Gastrocnemius medialis (tissue), 4 donors: Measurements from ENCODE around the gene SLC22A12.

Source experiments
- CTCF ChIP-seq, 5 experiments: fragments of 450-650 bp in 3 of 5; fragments of 200-600 bp in 2 of 5; sonication (generic) in 2 of 5; IDR thresholded peaks in 4 of 5; conservative IDR thresholded peaks in 1 of 5; 1 replicate in 4 of 5; 2 replicates in 1 of 5; pipeline ENCODE4 v1.5.1; 2016 to 2019; ENCODE audit warnings: antibody characterized with exemption in 5 of 5, mild to moderate bottlenecking in 3 of 5, moderate library complexity in 3 of 5
- POLR2A ChIP-seq, 2 donors: fragments of 450-650 bp; IDR thresholded peaks; one replicate each; pipeline ENCODE4 v1.6.1; 2017; ENCODE audit warnings: antibody characterized with exemption in 2 of 2, mild to moderate bottlenecking in 2 of 2, moderate library complexity in 2 of 2

- no peak for TF ChIP-seq CTCF (IDR thresholded peaks at IDR 0.05 in 4 of 5, conservative IDR thresholded peaks at IDR 0.05 in 1 of 5)
- no peak for TF ChIP-seq POLR2A (IDR thresholded peaks at IDR 0.05)
Measured at GRCh38 chr11:64545619-64546018, 45.4 kb upstream of the SLC22A12 start.
